Fibroblast of lung (primary cell): ENCODE results near the gene ACSS3. TPM values are rescaled to one million over a fixed set of nuclear protein-coding genes. Genes with fewer than 3 reads are reported as not detected.

Experiments used
- DNase-seq, 2 donors: peaks; one replicate each; pipeline versions ENCODE4 v3.0.0 to v3.0.0-alpha.2; 2010; ENCODE audit warnings: low read depth in 2 of 2
- H2AFZ ChIP-seq: 2 replicates; pipeline ENCODE4 v1.5.1; 2012; ENCODE audit warnings: low read length, control low read depth, inconsistent platforms
- H3K27ac ChIP-seq: 2 replicates; pipeline ENCODE4 v1.5.1; 2011; ENCODE audit warnings: low read length, control low read depth; ENCODE audit not compliant: insufficient read depth
- H3K27me3 ChIP-seq: 2 replicates; pipeline ENCODE4 v1.5.1; 2011; ENCODE audit warnings: mild to moderate bottlenecking, low read length; ENCODE audit not compliant: control insufficient read depth, insufficient read depth
- H3K36me3 ChIP-seq: 2 replicates; pipeline ENCODE4 v1.5.1; 2011; ENCODE audit warnings: low read length; ENCODE audit not compliant: control insufficient read depth, insufficient read depth
- H3K4me1 ChIP-seq: 2 replicates; pipeline ENCODE4 v1.5.1; 2011; ENCODE audit warnings: low read length; ENCODE audit not compliant: control insufficient read depth, insufficient read depth; ENCODE audit errors: extremely low read depth
- H3K4me2 ChIP-seq: 2 replicates; pipeline ENCODE4 v1.5.1; 2011; ENCODE audit warnings: low read length, control low read depth; ENCODE audit not compliant: insufficient read depth; ENCODE audit errors: extremely low read depth
- H3K4me3 ChIP-seq, 4 experiments: fragments of 200-600 bp in 1 of 4; sonication (generic) in 1 of 4; replicated peaks in 1 of 4; 2 replicates each; pipeline ENCODE4 v1.5.1; 2011 to 2016; ENCODE audit warnings: low read length in 4 of 4, low read depth in 3 of 4, mild to moderate bottlenecking in 3 of 4, control low read depth in 2 of 4, inconsistent platforms in 1 of 4, mixed read lengths in 1 of 4; ENCODE audit not compliant: insufficient read depth in 1 of 4; ENCODE audit errors: control extremely low read depth in 1 of 4
- H3K79me2 ChIP-seq: 2 replicates; pipeline ENCODE4 v1.5.1; 2012; ENCODE audit warnings: mild to moderate bottlenecking, low read length, inconsistent platforms; ENCODE audit not compliant: control insufficient read depth, insufficient read depth
- H3K9ac ChIP-seq: 2 replicates; pipeline ENCODE4 v1.5.1; 2011; ENCODE audit warnings: mild to moderate bottlenecking, low read length, control low read depth; ENCODE audit not compliant: insufficient read depth
- H3K9me3 ChIP-seq: 2 replicates; pipeline ENCODE4 v1.5.1; 2012; ENCODE audit warnings: low read depth, low read length; ENCODE audit not compliant: control insufficient read depth, insufficient read depth
- H4K20me1 ChIP-seq: 2 replicates; pipeline ENCODE4 v1.5.1; 2011; ENCODE audit warnings: low read length; ENCODE audit not compliant: control insufficient read depth, insufficient read depth; ENCODE audit errors: extremely low read depth
- CTCF ChIP-seq, 2 donors: IDR thresholded peaks in 1 of 2; conservative IDR thresholded peaks in 1 of 2; 1 replicate in 1 of 2; 2 replicates in 1 of 2; pipeline ENCODE4 v1.5.1; 2011 to 2012; ENCODE audit warnings: low read length in 2 of 2, control low read depth in 1 of 2, inconsistent platforms in 1 of 2, low read depth in 1 of 2, mild to moderate bottlenecking in 1 of 2
- EZH2 ChIP-seq: IDR thresholded peaks from 2 replicates; pipeline ENCODE4 v1.5.1; 2012; ENCODE audit warnings: low read length, control low read depth, mild to moderate bottlenecking; ENCODE audit errors: missing control alignments
- polyA plus RNA-seq, 2 donors: library from polyadenylated mRNA; depleted of rRNA in 1 of 2; stranded (reverse) in 1 of 2; unstranded in 1 of 2; fragments of >200 nt; gene quantifications; 2 replicates each; pipeline ENCODE4 v1.2.1, GENCODE V29; 2011 to 2012; ENCODE audit warnings: missing spikeins in 1 of 2
- total RNA-seq: library from RNA; depleted of rRNA; stranded (reverse); fragments of >200 nt; gene quantifications from 2 replicates; pipeline ENCODE4 v1.2.1, GENCODE V29; 2014

Gene ACSS3
- total and polyA plus RNA-seq, 2 donors (not counting 1 experiment from before 2014, with no cell fraction given) = 10.3 to 47.4 TPM

- Histone ChIP-seq H3K4me3 (no peak overlapping the region), H3K9me3 (no peaks in the 10 kb centered on the region), H3K27me3 (no peaks in the 10 kb centered on the region), H3K4me2 (no peak overlapping the region), H4K20me1 (no peaks in the 10 kb centered on the region), H3K27ac (no peak overlapping the region), H3K36me3 (no peaks in the 10 kb centered on the region), H3K9ac (no peak overlapping the region), H2AFZ (no peak overlapping the region), H3K4me1 (no peaks in the 10 kb centered on the region), H3K79me2 (no peaks in the 10 kb centered on the region)
- DNase-seq = peak in 1 of 2 donors; percentile 16
- TF ChIP-seq EZH2 (no peak), CTCF (conservative IDR thresholded peaks at IDR 0.05 in 1 of 2, IDR thresholded peaks at IDR 0.05 in 1 of 2; ENCODE audit: low read depth in 1 of 2, low read length in 2 of 2) (no peak)
These were observed 222.6 kb downstream of the ACSS3 start for GRCh38 chr12:81300454-81300853.

DNA sequence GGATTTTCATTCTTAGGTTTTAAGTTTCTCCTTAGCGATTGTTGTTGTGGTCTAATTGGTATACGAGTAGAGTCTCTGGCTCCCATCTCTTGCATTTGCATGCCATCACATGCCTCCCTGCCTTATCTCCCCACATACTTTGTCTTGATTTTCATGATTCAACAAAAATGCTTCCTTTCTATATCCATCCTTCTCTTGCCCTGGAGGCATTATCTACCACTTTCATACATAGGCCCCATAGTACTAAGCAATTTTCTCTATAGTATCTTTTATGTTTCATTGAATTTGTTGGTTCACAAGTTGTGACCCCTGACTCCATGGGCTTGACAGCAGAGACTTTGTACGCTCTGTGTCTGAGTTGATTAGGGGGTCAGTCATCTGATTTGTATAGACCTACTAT is 226.1 kb downstream of the ACSS3 start:
- Histone ChIP-seq H3K9me3 (no peaks in the 10 kb centered on the region), H3K4me1 (no peaks in the 10 kb centered on the region), H3K79me2 (no peaks in the 10 kb centered on the region), H3K36me3 (no peaks in the 10 kb centered on the region), H3K27me3 (no peaks in the 10 kb centered on the region), H3K27ac (no peak overlapping the region), H4K20me1 (no peaks in the 10 kb centered on the region), H3K4me2 (no peak overlapping the region), H2AFZ (no peak overlapping the region), H3K4me3 (no peak overlapping the region), H3K9ac (no peak overlapping the region)
- DNase-seq = no peak
- TF ChIP-seq CTCF (conservative IDR thresholded peaks at IDR 0.05 in 1 of 2, IDR thresholded peaks at IDR 0.05 in 1 of 2; ENCODE audit: low read depth in 1 of 2, low read length in 2 of 2) (no peak), EZH2 (no peak)

Other genes with a start within 250 kb of the ACSS3 start
- gene LIN7A, start 140.1 kb upstream of the ACSS3 start, total RNA-seq = 9.5 and 22.8 TPM in 2 replicates
- 6.9 and 35.3 TPM in 2 replicates for gene LIN7A, start 140.1 kb upstream of the ACSS3 start, polyA plus RNA-seq